ENCODE data around the gene FPR3.

GRCh38 chr19:51807925-51808324, 13.0 kb downstream of the FPR3 start:
- TF ChIP-seq CTCF (IDR thresholded peaks at IDR 0.05) = no peak
- TF ChIP-seq EP300 (IDR thresholded peaks at IDR 0.05) = no peak
- no peak for TF ChIP-seq POLR2A (IDR thresholded peaks at IDR 0.05)

Data from sigmoid colon (tissue), 4 donors.